Measurements from ENCODE around the gene RASA3. TPM values are rescaled to one million over a fixed set of nuclear protein-coding genes. Genes with fewer than 3 reads are reported as not detected.

RASA3 gene
- total and polyA plus RNA-seq, 2 of the 8 experiments (the other 6 are each of a cell fraction or from before 2014, with no cell fraction given), result 7.5 to 21.9 TPM

DNA sequence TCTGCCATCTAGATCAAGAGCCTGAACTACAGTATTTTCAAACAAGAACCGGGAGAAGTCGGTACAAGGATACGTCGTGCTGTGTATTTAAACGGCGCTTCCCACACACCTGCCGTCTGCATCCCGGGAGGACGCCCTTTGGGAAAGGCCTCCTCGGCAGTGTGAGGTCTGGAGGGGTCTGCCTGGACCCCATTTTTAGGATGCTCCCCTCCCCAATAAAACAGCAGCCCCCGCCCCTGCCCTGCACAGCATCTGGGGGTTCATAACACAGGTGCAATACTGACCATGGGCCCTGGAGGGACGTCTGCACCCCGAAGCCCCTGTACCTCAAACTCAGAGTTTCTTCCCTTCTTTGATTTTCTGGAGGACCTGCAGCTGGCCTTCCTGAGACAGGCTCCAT, 154.4 kb downstream of the RASA3 start:
- Histone ChIP-seq H2BK12ac (ENCODE audit: low read depth, low read length) (no peak overlapping the region), H4K5ac (ENCODE audit: insufficient read length, low read depth, low read length) (no peak overlapping the region), H2BK5ac (ENCODE audit: low read depth, low read length) (no peak overlapping the region), H4K91ac (replicated peaks; ENCODE audit: insufficient read length, low read length) (no peak overlapping the region), H3K4me2 (ENCODE audit: insufficient read depth in 1 of 2, low read depth in 2 of 2, low read length in 2 of 2) (no peak overlapping the region), H2BK120ac (replicated peaks; ENCODE audit: low read depth, low read length) (no peak overlapping the region), H3K18ac (ENCODE audit: extremely low read depth, low read length) (no peak overlapping the region), H3K79me1 (ENCODE audit: low read depth, low read length) (no peaks in the 10 kb centered on the region), H2BK15ac (ENCODE audit: low read length) (no peak overlapping the region), H2AK5ac (ENCODE audit: low read depth, low read length) (no peak overlapping the region), H3K36me3 (ENCODE audit: control insufficient read depth in 2 of 4, insufficient read depth in 4 of 4, low read length in 3 of 4) (0 out of 8 replicates have a peak, but pooled peaks cover 0 to 3% (median 0%) of the 10 kb centered on the region in 4 experiments), H3K9me3 (ENCODE audit: insufficient read depth in 2 of 2, low read depth in 1 of 2, low read length in 1 of 2) (no peaks in the 10 kb centered on the region), H3K9ac (replicated peaks in 1 of 4; ENCODE audit: extremely low read depth in 1 of 4, low read depth in 3 of 4, low read length in 3 of 4) (no peak overlapping the region), H4K8ac (ENCODE audit: extremely low read depth, insufficient read depth, low read length) (no peak overlapping the region), H3K23me2 (ENCODE audit: low read depth, low read length) (no peaks in the 10 kb centered on the region), H3K27me3 (replicated peaks in 1 of 4; ENCODE audit: control insufficient read depth in 3 of 4, extremely low read depth in 1 of 4, insufficient read depth in 3 of 4, low read length in 3 of 4) (no peaks in the 10 kb centered on the region), H3K4me3 (ENCODE audit: extremely low read depth in 1 of 4, insufficient read depth in 2 of 4, low read depth in 3 of 4, low read length in 4 of 4) (no peak overlapping the region), H3K4me1 (replicated peaks in 1 of 4; ENCODE audit: control insufficient read depth in 3 of 4, insufficient read depth in 4 of 4, low read length in 3 of 4) (peaks cover 0 to 4% (median 0%) of the 10 kb centered on the region in 4 experiments; a peak in 2 of 7 replicates), H3K79me2 (ENCODE audit: control insufficient read depth in 1 of 2, insufficient read depth in 2 of 2, low read length in 2 of 2) (no peaks in the 10 kb centered on the region), H3K4ac (replicated peaks; ENCODE audit: insufficient read length, low read depth, low read length) (no peak overlapping the region), H2BK20ac (ENCODE audit: low read length) (no peak overlapping the region), H3K27ac (ENCODE audit: low read depth, low read length) (no peak overlapping the region), H2AFZ (ENCODE audit: low read length) (no peak overlapping the region), H3K56ac (replicated peaks; ENCODE audit: insufficient read length, low read depth, low read length) (no peak overlapping the region), H3K23ac (ENCODE audit: insufficient read length) (no peak overlapping the region), H3K14ac (ENCODE audit: insufficient read length) (no peak overlapping the region), H4K20me1 (replicated peaks in 1 of 2; ENCODE audit: control insufficient read depth in 1 of 2, insufficient read depth in 2 of 2, low read length in 2 of 2) (peaks cover 0 to 7% of the 10 kb centered on the region in 2 experiments)
- WGBS, 2 experiments (ENCODE audit: extremely low coverage in 1 of 2, insufficient coverage in 1 of 2, insufficient read length in 1 of 2, insufficient replicate concordance in 2 of 2, low coverage in 1 of 2, low lambda C conversion rate in 2 of 2, missing lambda C conversion rate in 1 of 2), result 85% methylated on average over 13 of the region's 13 CpGs; no CpG with 5 or more reads in 1 of the 2 experiments
- no peak for DNase-seq (ENCODE audit: low read depth in 1 of 2, low spot score in 2 of 2)
- POLR2A ChIA-PET (ENCODE audit: partially characterized antibody), result no interaction called here
- TF ChIP-seq, protein P1, sequence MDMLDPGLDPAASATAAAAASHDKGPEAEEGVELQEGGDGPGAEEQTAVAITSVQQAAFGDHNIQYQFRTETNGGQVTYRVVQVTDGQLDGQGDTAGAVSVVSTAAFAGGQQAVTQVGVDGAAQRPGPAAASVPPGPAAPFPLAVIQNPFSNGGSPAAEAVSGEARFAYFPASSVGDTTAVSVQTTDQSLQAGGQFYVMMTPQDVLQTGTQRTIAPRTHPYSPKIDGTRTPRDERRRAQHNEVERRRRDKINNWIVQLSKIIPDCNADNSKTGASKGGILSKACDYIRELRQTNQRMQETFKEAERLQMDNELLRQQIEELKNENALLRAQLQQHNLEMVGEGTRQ (IDR thresholded peaks at IDR 0.05; ENCODE audit: low read length), result no peak
- TF ChIP-seq BCL11A (IDR thresholded peaks at IDR 0.05; ENCODE audit: low read depth in 2 of 2, low read length in 2 of 2) (no peak), RBBP5 (IDR thresholded peaks at IDR 0.05; ENCODE audit: borderline replicate concordance, low read depth, low read length) (no peak), SIRT6 (IDR thresholded peaks at IDR 0.05; ENCODE audit: low read length) (no peak), TCF12 (IDR thresholded peaks at IDR 0.05; ENCODE audit: low read depth, low read length) (no peak), TEAD4 (IDR thresholded peaks at IDR 0.05; ENCODE audit: low read depth, low read length) (no peak), SUZ12 (IDR thresholded peaks at IDR 0.05; ENCODE audit: low read length) (no peak), KDM5A (IDR thresholded peaks at IDR 0.05; ENCODE audit: low read length) (no peak), POLR2AphosphoS5 (IDR thresholded peaks at IDR 0.05; ENCODE audit: low read depth, low read length) (no peak), SAP30 (IDR thresholded peaks at IDR 0.05; ENCODE audit: insufficient read depth, insufficient replicate concordance, low read length) (no peak), RAD21 (IDR thresholded peaks at IDR 0.05 in 1 of 2, conservative IDR thresholded peaks at IDR 0.05 in 1 of 2; ENCODE audit: low read depth in 2 of 2, low read length in 2 of 2) (no peak), ZNF274 (IDR thresholded peaks at IDR 0.05; ENCODE audit: borderline replicate concordance, extremely low read depth, low read length) (no peak), SP4 (IDR thresholded peaks at IDR 0.05; ENCODE audit: low read length) (no peak)
- FAIRE-seq, result no peak
- CTCF ChIA-PET (ENCODE audit: partially characterized antibody), result no interaction called here
